GM18519 (cell line): ENCODE data around the gene COX19.

Source experiments
- ATAC-seq: cut with Tn5 transposase; IDR thresholded peaks from one replicate; pipeline ENCODE4 v1.9.1; 2021; ENCODE audit warnings: mild to moderate bottlenecking, moderate library complexity; ENCODE audit not compliant: unreplicated experiment, low FRiP score

The COX19 gene

DNA sequence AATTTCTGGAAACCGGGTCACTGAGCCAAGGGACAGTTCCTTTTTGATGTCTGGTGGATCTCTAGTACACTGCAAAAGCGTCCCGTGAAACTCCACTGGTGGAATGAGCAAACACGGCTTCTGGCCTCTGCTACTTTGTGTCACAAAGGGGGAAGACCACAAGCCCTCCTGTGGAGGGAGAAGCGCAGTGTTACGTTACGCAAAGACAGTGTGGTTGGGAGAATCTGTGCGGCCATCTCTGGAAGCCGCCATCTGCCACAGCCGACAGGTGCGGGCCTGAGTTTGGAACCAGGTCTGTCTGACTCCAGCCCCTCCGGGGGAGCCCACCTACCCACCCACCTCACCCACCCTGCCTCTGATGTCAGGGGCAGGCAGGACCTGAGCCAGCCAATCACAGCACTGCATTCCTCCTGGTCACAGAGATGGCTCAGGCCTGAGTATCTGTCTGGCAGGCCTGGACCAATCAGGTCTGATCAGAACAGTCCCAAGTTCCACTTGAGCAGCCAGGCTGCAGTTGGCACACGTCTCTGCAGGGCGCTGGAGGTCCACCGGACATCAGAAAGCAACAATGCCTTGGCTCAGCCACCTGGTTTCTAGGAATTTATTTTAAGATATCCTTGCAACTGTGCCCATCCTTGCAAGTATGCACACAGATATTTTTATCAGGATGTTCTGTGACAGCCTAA is 4.7 kb upstream of the COX19 start:
- ATAC-seq = no peak

DNA sequence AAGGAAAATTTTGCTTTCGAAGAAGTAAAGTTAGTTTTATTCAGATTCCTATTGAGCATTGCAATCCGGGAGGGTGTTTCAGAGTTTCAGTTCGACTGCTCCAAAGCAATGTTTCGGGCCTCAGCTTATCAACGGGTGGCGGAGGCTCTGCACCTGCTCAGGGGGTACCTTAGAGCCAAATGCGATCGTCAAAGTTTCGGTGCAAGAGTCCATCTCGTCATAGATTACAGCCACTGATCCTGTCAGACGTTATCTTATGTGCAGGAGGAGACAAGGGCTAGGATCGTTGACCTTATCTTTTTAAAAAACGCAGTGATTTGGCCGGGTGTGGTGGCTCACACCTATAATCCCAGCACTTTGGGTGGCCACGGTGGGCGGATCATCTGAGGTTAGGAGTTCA is 3.8 kb upstream of the COX19 start:
- no peak for ATAC-seq

DNA sequence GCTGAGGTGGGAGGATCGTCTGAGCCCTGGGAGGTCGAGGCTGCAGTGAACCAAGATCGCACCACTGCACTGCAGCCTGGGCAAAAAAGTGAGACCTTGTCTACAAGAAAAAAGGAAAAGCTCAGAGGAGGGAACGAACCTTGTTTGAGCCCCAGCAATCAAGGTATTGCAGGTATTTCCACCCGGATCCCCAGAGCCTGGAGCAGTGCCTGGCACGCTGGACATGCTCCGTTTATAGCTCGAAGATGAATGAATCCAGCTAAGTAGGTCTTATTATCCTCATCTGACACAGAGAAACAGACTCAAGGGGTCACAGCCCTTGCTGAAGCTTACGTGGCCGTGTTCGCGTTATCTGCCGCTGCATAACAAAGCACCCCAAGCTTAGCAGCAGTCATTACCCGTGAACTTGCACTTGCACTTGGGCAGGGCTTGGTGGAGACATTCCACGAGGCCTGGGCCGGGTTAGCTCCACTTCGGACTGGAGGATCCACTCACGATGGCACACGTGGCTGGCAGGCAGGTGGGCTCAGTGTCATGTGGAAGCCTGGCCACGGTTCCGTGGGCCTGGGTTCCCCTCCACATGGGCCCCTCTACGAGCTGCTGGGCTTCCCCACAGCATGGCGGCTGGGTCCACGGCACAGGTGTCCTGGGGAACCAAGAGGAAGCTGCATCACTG is 3.2 kb upstream of the COX19 start:
- ATAC-seq = no peak

DNA sequence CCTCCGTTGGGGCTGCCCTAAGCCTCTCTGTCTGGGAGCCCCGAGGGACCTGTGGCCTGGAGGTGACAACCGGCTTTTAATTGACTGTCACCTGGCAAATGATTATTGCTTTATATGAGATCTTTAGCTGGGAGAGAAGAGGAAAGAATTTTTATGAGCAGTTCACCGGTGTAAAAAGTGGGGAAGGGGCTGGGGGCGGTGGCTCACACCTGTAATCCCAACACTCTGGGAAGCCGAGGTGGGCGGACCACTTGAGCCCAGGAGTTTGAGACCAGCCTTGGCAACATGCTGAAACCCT is 2.6 kb upstream of the COX19 start:
- no peak for ATAC-seq

DNA sequence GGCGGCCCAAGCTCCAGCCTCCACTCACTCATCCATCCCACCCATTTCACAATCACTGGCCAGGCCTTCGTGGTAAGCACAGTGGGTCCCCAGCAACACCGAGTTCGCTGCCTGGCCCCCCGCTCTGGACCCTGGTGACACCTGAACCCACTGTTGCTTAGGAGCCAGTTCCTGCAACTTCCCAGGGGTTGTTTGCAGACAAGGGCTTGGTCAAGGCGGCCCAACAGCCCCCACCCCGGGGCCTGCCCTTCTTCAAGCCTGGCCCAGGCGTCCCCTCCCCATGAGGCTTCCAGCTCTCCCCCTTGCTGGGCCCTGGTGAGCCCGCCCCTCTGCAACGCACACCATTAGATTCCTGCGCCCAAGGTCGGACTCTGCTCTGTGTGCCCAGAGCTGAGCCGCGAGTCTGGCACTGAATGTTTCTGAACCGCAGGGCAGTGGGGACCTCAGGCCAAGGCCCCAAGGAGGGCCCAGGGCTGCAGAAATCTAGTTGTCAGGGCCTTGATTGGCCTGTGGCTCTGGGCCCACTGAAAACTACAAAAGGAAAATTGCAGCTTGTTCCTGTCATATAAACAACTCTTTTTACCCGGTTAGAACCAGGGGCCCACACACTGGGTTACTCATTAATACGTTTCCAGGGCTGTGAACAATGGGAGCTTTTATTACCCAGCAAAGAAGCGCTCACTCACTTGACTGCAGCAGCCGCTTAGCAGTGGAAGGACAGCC is 2.1 kb upstream of the COX19 start:
- no peak for ATAC-seq

DNA sequence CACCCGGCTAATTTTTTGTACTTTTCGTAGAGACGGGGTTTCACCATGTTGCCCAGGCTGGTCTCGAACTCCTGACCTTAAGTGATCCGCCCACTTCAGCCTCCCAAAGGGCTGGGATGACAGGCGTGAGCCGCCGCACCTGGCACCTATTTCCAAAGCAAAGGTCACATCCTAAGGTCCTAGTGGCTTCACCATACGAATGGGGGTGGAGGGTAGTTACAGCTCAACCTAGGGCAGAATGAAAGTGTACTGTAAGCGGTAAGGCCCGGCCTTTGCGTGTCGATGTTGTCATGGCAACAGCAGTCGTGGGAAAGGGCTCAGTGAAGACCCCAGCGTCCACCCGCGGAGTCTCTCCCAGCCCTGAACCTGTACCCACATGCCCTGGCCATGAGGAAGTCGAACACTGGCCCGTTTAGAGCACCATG is 1.6 kb upstream of the COX19 start:
- ATAC-seq = no peak

DNA sequence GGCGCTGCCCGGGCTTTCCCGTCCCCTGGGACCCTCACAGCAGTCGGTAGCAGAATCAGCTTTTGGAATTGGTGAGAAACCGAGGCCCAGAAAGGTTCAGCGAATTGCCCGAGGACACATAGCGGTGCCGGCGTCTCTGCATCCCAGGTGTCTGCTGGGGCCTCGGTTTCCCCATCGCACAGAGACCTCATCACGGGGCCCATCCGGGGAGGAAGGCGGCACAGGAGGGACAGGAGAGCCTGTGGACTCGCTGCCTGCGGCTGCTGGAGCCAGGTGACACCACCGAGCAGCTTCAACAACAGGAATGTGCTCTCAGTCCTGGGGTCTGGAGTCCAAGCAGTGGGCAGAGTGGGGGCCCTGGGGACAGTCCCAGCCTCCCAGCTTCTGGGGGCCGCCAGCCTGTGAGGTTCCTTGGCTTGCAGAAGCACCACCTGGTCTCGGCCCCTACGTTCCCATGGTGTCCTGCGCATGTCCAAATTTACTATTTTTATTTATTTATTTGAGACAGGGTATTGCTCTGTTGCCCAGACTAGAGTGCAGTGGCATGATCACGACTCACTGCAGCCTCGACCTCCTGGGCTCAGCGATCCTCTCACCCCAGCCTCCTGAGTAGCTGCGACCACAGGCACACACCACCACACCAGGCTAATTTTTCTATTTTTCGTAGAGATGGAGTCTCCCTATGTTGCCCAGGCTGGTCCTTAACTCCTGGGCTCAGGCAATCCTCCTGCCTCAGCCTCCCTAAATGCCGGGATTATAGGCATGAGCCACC is 539 bp upstream of the COX19 start:
- no peak for ATAC-seq

DNA sequence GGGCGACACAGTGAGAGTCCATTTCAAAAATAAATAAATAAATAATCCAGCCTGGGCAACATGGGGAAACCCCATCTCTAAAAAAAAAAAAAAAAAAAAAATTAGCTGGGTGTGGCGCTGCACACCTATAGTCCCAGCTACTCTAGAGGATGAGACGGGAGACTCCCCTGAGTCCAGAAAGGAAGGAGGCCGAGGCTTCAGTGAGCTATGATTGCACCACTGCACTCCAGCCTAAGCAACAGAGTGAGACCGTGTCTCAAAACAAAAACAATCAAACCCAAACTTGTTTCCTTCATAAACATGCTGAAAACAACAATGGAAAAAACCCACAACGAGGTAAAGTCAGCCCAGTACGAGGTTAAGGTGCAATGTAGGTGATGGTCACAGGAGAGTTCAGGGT is 1.2 kb downstream of the COX19 start:
- ATAC-seq = no peak

DNA sequence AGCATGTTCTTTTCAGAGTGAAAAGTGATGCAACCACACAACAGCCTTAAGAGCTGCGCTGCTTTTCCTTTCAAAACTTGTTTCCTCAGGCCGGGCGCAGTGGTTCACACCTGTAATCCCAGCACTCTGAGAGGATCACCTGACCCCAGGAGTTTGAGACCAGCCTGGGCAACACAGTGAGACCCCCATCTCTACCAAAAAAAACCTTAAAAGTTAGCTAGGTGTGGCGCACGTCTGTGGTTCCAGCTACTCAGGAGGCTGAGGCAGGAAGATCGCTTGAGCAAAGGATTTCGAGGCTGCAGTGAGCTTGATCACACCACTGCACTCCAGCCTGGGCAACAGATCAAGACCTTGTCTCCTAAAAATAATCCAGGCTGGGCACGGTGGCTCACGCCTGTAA is 2.0 kb downstream of the COX19 start:
- ATAC-seq = no peak

DNA sequence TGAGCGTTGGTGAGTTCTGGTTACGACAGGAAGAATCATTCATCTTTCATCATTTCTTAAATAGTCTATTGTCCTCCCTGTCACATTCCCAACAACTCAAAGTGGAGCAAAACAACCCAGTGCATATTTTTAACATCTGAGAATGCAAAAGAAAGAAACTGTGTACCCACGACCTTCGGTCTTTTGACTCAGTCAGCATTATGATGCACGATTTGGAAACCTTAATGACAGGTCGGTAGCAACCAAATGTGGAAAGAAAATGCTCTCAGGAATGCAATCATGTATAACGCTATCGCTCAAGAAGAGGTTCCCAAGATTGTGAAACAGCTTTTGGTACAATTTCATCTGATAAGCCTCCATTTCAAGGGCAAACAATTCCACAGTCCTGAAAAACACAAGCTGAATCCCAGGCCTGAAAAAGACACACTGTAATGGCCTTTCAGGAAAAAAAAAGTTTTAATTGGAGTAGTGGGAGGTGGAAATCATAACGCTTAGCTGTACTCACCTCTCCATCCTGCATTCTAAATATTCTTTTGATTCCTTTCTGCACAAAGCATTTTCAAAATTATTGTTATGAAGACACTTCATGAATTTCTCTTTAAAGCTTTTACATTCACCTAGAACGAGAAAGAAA is 2.6 kb downstream of the COX19 start:
- no peak for ATAC-seq

DNA sequence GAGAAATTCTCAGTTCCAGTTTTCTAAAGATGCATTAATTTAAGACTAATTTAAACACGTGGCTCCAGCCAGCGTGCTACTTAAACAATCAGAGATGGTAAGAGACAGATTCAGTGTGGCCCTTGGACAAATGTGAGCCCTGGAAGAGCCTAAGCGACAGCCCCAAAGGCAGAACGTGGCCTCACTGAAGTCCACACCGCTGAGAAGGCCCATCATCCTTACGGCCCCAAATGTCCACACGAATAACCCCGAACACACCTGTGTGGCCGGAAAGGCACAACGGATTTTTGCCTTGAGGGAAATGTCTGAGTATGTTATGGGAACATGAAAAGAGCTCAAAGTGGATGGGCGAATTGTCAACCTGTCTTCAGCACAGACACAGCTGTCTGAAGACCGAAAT is 3.2 kb downstream of the COX19 start:
- no peak for ATAC-seq

DNA sequence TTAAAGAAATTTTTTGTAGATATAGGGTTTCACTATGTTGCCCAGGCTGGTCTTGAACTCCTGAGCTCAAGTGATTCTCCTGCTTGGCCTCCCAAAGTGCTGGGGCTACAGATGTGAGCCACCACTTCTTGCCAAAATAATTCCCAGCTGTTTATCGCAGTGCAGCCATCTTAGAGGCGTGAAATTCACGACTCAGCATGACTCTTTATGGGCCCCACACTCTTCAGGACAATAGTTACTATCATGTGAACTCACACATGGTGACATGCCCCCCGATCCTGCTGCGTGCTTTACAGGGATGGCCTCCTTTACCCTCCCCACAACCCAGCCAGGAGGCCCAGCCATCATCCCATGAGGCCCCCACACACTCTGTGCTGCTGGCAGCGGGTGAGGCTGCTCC is 4.6 kb downstream of the COX19 start:
- no peak for ATAC-seq

DNA sequence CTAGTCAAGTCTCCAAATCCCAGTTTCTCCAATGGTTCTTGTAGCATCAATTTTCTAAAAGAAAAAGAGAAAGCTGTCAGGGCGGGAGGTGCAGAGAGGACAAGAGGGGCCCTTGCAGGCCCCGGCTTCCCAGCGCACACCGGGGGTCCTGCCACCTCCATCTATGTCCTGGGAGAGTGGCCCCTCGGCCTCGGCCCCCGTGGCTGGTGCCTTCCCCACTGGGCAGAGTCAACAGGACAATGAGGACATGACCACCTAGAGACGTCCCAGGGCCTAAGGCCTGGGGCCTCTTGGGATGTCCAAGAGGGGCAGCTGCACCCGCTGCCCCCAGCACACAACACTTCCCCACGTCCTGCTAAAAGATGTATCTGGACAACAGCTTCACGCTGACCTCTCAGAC is 5.9 kb downstream of the COX19 start:
- no peak for ATAC-seq

DNA sequence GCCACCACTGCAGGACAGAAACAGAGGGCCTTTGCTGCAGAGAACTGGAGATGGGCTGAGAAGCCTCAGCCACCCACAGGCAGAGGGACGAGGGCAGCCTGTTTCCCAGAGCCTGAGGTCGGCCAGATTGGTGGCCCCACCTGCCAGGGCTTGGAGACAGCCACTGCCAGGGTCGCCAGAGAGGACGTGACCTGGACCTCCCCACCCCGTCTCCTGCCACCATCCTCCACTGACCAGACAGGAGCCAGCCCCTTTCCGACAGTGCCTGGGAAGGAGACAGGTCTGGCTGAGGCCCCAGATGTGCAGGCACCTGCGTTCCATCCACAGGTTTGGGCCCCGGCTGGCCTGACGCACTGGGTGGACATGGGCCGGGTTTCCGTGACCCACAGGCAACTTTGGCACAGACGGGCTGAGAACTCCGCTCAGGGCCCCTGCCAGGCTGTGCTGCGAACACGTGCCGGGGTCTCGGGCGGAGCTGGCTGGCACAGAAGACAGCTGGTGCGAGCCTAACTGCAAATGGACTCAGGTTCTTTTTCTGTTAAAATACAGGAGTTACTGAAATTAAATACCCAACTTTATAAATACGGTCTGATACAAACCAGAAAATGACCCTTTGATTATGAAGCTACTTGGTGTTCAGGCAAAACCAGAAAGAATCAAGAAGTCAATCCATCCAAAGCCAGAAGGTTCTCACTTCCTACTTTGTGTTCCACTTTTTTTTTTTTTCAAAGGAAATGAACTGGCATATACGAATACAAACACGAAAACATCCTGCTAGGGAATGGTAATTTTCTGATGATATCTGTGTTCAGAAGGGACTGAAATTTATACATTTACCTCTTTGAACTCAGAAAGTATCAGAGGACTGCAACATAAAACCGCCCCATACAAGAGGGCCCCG is 6.9 kb downstream of the COX19 start:
- no peak for ATAC-seq

DNA sequence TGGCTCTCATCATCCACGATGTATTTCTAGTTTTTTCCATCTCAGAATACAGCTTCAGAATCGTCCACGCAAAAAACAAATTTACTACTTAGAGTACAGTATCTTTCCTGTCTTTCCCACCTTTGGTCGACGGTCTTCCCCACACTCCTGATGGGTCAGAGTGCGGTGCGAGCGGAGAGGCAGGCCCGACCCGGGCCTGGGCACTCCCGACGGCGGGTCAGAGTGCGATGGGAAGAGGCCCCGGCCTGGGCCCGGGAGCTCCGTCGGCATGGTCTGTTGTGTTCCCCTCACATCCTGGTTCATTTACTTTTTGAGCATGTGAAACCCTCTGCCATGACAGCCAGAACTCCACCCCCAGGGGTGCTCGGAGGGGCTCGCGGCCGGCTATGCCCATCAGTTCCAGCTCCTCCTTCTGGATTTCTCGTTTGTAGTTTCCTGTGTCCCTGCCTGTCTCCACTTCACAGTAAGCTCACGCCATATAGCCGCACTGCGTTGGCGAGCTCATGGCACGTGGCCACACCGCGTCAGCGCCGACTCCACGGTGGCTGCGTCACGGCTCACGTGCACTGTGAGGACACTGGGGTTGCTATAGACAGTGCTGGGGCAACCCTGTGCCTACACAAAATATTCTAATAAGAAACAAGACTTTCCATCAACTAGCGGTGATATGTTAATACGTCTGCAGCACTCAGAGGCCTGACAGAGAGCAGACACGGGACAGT is 7.8 kb downstream of the COX19 start:
- ATAC-seq = no peak

DNA sequence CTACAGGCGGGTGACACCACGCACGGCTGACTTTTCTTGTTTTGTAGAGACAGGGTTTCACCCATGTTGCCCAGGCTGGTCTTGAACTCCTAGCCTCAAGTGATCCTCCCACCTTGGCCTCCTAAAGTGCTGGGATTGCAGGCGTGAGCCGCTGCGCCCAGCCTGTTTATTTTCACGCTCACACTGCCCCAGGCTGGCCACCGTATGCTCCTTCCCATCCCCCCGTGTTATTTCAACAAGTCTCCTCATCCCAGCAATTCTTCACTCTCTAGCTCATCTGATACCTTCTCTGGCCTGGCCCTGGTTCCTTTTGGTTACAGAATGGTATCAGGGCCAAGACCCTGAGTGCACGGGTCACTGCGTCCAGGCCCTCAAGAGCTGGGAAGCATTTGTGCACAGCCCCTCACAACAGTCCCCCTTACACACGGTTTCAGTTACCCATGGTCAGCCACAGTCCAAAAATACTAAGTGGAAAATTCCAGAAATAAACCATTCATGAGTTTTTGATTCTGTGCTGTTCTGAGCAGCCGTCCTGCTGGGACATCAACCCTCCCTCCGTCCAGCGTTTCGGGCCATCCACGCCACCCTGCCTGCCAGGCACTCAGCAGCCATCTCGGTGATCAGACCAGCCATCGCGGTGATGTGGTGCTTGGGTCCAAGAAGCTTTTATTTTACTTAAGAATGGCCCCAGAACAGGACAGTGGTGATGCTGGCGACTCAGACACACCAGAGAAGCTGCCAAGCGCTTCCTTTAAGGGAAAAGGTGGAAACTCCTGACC is 8.9 kb downstream of the COX19 start:
- ATAC-seq = no peak

DNA sequence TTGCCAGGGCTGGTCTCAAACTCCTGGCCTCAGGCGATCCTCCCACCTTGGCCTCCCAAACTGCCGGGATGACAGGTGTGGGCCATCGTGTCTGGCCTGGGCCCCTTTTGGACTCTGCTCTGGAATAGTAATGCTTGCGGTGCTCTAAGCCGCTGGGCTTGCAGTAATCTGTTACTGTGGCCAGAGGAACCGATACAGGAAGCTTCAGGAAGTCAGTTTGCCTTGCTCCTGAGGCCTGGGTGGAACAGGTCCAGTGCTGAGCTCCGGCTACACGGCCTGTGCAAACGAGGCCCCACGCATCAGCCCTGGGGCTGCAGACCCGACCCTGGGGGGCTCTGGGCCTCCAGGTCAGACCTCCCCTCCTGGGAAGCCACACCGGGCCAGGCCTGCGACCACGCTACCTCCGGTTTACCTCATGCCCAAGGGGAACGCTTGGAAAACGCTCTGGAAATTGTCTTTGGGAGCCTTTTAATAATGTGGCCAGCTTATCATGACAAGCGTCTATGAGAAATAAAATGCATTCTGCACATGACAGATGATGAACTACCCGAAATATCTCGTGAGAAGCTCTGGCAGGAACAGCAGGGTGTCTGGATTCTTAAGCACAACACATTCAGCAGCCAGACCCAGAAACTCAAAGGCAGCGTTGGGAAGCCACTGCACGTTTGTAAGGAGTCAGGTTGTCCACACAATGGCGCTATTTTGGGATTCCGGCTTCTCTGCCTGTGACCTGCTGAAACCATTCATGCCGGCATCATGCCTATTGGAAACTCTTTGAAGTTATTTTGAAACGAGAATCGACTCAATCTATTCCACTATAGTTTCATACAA is 10.7 kb downstream of the COX19 start:
- no peak for ATAC-seq
